ENCODE data around the gene SNX4. TPM values are rescaled to one million over a fixed set of nuclear protein-coding genes. Genes with fewer than 3 reads are reported as not detected.

SNX4 gene
- total RNA-seq, 1 donor from 2014 or later = 41.4 TPM

- no peak overlapping the region for H3K27ac ChIP-seq
- DNase-seq = no peak
- no peak for TF ChIP-seq CTCF (IDR thresholded peaks at IDR 0.05)
- no peaks in the 10 kb centered on the region for H3K27me3 ChIP-seq
- intact Hi-C loops (cut with DNase I) = loop anchor here (10.0 kb wide), 2 partner anchors 438 to 498 kb away; partner anchors contain the start of gene MUC13
- no peak for ATAC-seq
- no peaks in the 10 kb centered on the region for H3K9me3 ChIP-seq
- H3K36me3 ChIP-seq = no peaks in the 10 kb centered on the region
- no peak overlapping the region for H3K4me3 ChIP-seq
- no peaks in the 10 kb centered on the region for H3K4me1 ChIP-seq
These were observed 86.9 kb downstream of the SNX4 start for GRCh38 chr3:125433091-125433534.

DNA sequence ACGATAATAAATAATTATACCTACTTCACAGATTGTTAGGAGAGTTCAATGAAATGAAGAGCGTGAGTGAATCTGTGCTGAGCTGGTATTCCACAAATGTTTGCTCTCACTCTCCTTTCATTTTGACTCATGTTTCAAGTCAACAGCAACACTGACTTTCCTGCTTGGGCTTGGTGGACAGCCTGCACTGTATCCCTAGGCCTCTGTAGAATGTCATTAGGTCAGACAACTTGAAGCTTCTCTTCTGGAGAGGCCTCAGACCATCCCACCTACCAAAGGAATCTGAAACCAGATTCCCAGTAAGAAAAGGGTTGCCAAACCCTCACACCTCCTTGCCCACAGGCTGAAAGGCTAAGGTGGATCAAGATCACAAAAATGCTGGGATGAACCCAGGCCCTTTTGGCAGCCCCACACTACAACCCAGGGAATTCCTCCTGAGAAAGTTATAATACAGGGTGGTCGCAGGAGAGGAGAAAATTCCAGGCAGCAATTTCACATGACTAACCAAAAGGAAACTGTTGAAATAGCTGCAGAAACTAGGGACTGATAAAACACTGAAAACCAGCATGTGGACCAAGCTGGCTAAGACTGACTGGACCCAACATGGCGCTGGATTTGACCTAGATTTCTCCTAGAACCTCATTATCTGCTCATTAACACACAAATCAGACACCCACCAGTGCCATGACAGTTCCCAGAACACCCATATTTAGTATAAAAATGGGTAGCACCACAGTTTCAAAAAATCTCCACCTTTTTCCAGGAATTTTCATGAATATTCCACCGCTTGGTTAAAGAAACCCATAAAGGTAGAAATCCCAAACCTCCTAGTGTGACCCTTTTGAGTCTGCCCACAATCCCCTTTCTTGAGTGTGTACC, 87.9 kb downstream of the SNX4 start:
- no peaks in the 10 kb centered on the region for H3K27me3 ChIP-seq
- H3K27ac ChIP-seq = no peak overlapping the region
- H3K36me3 ChIP-seq = no peaks in the 10 kb centered on the region
- ATAC-seq = no peak
- H3K4me3 ChIP-seq = no peak overlapping the region
- H3K4me1 ChIP-seq = no peaks in the 10 kb centered on the region
- no peak for DNase-seq
- intact Hi-C loops (cut with DNase I) = loop anchor here (10.0 kb wide), 2 partner anchors 437 to 497 kb away; partner anchors contain the start of gene MUC13
- H3K9me3 ChIP-seq = no peaks in the 10 kb centered on the region
- TF ChIP-seq CTCF (IDR thresholded peaks at IDR 0.05) = no peak

DNA sequence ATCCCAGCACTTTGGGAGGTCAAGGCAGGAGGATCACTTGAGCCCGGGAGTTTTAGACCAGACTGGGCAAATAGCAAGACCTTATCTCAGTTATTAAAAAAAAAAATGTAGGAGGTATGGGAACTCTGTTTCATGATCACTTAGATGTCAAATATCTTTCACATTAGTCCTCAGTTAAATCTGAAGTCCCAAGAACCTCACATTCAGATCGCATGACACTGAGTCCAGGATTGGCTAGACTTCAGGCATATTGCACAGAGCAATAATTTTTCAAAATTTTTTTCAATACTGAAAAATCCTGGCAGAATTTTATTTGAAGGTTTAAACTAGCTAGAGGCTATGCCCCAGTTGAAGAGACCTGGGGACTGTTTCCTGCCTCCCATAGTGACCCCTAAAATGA, 88.6 kb downstream of the SNX4 start:
- Histone ChIP-seq H3K9me3 (no peaks in the 10 kb centered on the region), H3K4me3 (no peak overlapping the region), H3K27ac (no peak overlapping the region), H3K36me3 (no peaks in the 10 kb centered on the region), H3K4me1 (no peaks in the 10 kb centered on the region), H3K27me3 (no peaks in the 10 kb centered on the region)
- no peak for TF ChIP-seq CTCF (IDR thresholded peaks at IDR 0.05)
- intact Hi-C loops (cut with DNase I) = loop anchor here (10.0 kb wide), 2 partner anchors 437 to 497 kb away; partner anchors contain the start of gene MUC13
- ATAC-seq (no peak), DNase-seq (no peak)

- DNase-seq (no peak), ATAC-seq (no peak)
- Histone ChIP-seq H3K9me3 (no peaks in the 10 kb centered on the region), H3K27ac (no peak overlapping the region), H3K4me3 (no peak overlapping the region), H3K4me1 (no peaks in the 10 kb centered on the region), H3K27me3 (no peaks in the 10 kb centered on the region), H3K36me3 (no peaks in the 10 kb centered on the region)
- intact Hi-C loops (cut with DNase I) = no loop called here
- no peak for TF ChIP-seq CTCF (IDR thresholded peaks at IDR 0.05)
These were observed 91.7 kb downstream of the SNX4 start for GRCh38 chr3:125428216-125428830.

DNA sequence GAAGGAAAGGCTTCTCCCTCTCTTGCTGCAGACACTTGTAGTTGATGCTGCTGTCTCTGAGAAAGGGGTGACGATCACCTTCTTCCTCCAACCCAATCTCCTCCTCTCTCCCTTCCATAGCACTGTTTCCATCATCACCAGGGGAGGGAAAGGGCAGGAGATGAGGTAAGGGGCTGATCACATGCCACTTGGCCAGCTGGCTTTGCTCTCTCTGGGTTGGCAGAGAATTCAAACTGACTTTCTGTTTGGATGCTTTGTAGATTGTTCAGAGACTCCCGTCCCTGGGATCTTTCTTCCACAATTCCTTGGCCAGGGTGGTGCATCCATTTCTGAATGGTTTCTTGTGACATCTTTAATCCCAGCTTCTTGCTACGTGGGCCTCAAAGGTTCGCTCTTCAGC, 101.7 kb downstream of the SNX4 start:
- TF ChIP-seq CTCF (IDR thresholded peaks at IDR 0.05) = no peak
- DNase-seq (no peak), ATAC-seq (no peak)
- Histone ChIP-seq H3K27me3 (no peaks in the 10 kb centered on the region), H3K4me1 (no peaks in the 10 kb centered on the region), H3K4me3 (no peak overlapping the region), H3K27ac (no peak overlapping the region), H3K9me3 (no peaks in the 10 kb centered on the region), H3K36me3 (no peaks in the 10 kb centered on the region)
- intact Hi-C loops (cut with DNase I) = no loop called here

Data from upper lobe of right lung (tissue), 1 donor.